HCT116 (cell line): ENCODE data around the gene LYRM4. TPM values are rescaled to one million over a fixed set of nuclear protein-coding genes. Genes with fewer than 3 reads are reported as not detected.

Experiments
- ATAC-seq: fragments of 200-7000 bp; cut with Tn5 transposase; 2 replicates; pipeline ENCODE4 v1.9.1; 2020; ENCODE audit warnings: mild to moderate bottlenecking, moderate library complexity
- BruUV-seq: library from RNA; stranded (reverse); fragments of 400-500 nt; replicated peaks from 2 replicates; lab custom pipeline; 2021; lab: Mats Ljungman, UMichigan
- CTCF ChIA-PET: fragments of 300-600 bp; sonication (Branson Sonifier 250); formaldehyde crosslinking; loops from one replicate; lab custom pipeline; 2021; ENCODE audit warnings: antibody characterized with exemption; lab: Charles Lee
- POLR2A ChIA-PET: fragments of 300-600, 350-600 bp; sonication (Branson Sonifier 250); formaldehyde crosslinking; loops from one replicate; lab custom pipeline; 2021; ENCODE audit warnings: antibody characterized with exemption; lab: Charles Lee
- RAD21 ChIA-PET, 2 experiments: fragments of 300-600 bp; sonication (Branson Sonifier 250); formaldehyde crosslinking; loops; one replicate each; lab custom pipeline; 2023; ENCODE audit warnings: low total read pairs in 2 of 2; ENCODE audit not compliant: uncharacterized antibody in 2 of 2, unreplicated experiment in 2 of 2, low non-redundant PET in 1 of 2; lab: Charles Lee
- DNase-seq: peaks from one replicate; pipeline ENCODE4 v3.0.0-alpha.2; 2010; ENCODE audit warnings: low read depth, low spot score
- H2AFZ ChIP-seq: fragments of 200-600 bp; shearing (Covaris generic), sonication (generic); 2 replicates; pipeline ENCODE4 v1.6.1; 2017; ENCODE audit warnings: low read depth, mixed run types, mixed read lengths, antibody characterized with exemption, low read length; ENCODE audit not compliant: poor library complexity, severe bottlenecking
- H3K27ac ChIP-seq: 2 replicates; pipeline ENCODE4 v1.5.1; 2012; ENCODE audit warnings: low read depth, low read length
- H3K27me3 ChIP-seq: fragments of 200-600 bp; sonication (generic); 2 replicates; pipeline ENCODE4 v1.6.1; 2016; ENCODE audit warnings: mixed run types, low read length, mixed read lengths; ENCODE audit not compliant: insufficient read depth
- H3K36me3 ChIP-seq, 2 experiments: fragments of 200-500 bp in 1 of 2; fragments of 200-600 bp in 1 of 2; sonication (Bioruptor generic) in 1 of 2; sonication (generic) in 1 of 2; 2 replicates each; pipeline versions ENCODE4 v1.5.1 to v1.6.1; 2014 to 2016; ENCODE audit warnings: low read length in 2 of 2, inconsistent platforms in 1 of 2, mixed read lengths in 1 of 2, mixed run types in 1 of 2; ENCODE audit not compliant: insufficient read depth in 2 of 2, control insufficient read depth in 1 of 2
- H3K4me1 ChIP-seq, 2 experiments: fragments of 200-600 bp in 1 of 2; sonication (generic) in 1 of 2; 2 replicates each; pipeline versions ENCODE4 v1.5.1 to v1.6.1; 2012 to 2017; ENCODE audit warnings: low read length in 2 of 2, inconsistent platforms in 1 of 2, mild to moderate bottlenecking in 1 of 2, mixed read lengths in 1 of 2, mixed run types in 1 of 2, moderate library complexity in 1 of 2; ENCODE audit not compliant: insufficient read depth in 2 of 2, control insufficient read depth in 1 of 2
- H3K4me2 ChIP-seq: fragments of 200-600 bp; sonication (generic); 2 replicates; pipeline ENCODE4 v1.6.1; 2017; ENCODE audit warnings: mixed run types, low read length, mixed read lengths
- H3K4me3 ChIP-seq, 2 experiments: fragments of 200-600 bp in 1 of 2; sonication (generic) in 1 of 2; replicated peaks in 1 of 2; 2 replicates each; pipeline ENCODE4 v1.5.1; 2011 to 2016; ENCODE audit warnings: low read length in 2 of 2, control low read depth in 1 of 2, low read depth in 1 of 2, mild to moderate bottlenecking in 1 of 2, mixed read lengths in 1 of 2, mixed run types in 1 of 2
- H3K79me2 ChIP-seq: fragments of 200-600 bp; sonication (generic); 2 replicates; pipeline ENCODE4 v1.6.1; 2017; ENCODE audit warnings: mild to moderate bottlenecking, mixed run types, low read length, moderate library complexity, mixed read lengths; ENCODE audit not compliant: insufficient read depth
- H3K9ac ChIP-seq: fragments of 200-600 bp; sonication (generic); 2 replicates; pipeline ENCODE4 v1.6.1; 2016; ENCODE audit warnings: low read length, mixed read lengths
- H3K9me2 ChIP-seq: fragments of 200-600 bp; sonication (generic), shearing (Covaris generic); 2 replicates; pipeline ENCODE4 v1.6.1; 2017; ENCODE audit warnings: mixed run types, mild to moderate bottlenecking, moderate library complexity; ENCODE audit not compliant: insufficient read depth
- H3K9me3 ChIP-seq, 2 experiments: fragments of 200-500 bp in 1 of 2; fragments of 200-600 bp in 1 of 2; sonication (Bioruptor generic) in 1 of 2; sonication (generic) in 1 of 2; 2 replicates each; pipeline ENCODE4 v1.6.1; 2014 to 2017; ENCODE audit warnings: low read length in 2 of 2, mixed read lengths in 2 of 2, inconsistent platforms in 1 of 2, low read depth in 1 of 2, mild to moderate bottlenecking in 1 of 2, mixed run types in 1 of 2, moderate library complexity in 1 of 2; ENCODE audit not compliant: control insufficient read depth in 1 of 2, insufficient read depth in 1 of 2
- H4K20me1 ChIP-seq: fragments of 200-600 bp; sonication (generic), shearing (Covaris generic); 2 replicates; pipeline ENCODE4 v1.6.1; 2017; ENCODE audit warnings: mixed run types, mild to moderate bottlenecking, moderate library complexity; ENCODE audit not compliant: insufficient read depth
- CEBPB ChIP-seq: IDR thresholded peaks from 2 replicates; pipeline ENCODE4 v1.6.1; 2012; ENCODE audit warnings: low read depth
- ELF1 ChIP-seq: IDR thresholded peaks from 2 replicates; pipeline ENCODE4 v1.6.1; 2012; ENCODE audit warnings: low read depth, borderline replicate concordance
- EZH2 ChIP-seq: fragments of 200-600 bp; sonication (generic); IDR thresholded peaks from 2 replicates; pipeline ENCODE4 v1.6.1; 2017; ENCODE audit warnings: antibody characterized with exemption, mixed run types
- EZH2phosphoT487 ChIP-seq: fragments of 200-600 bp; IDR thresholded peaks from 2 replicates; pipeline ENCODE4 v1.6.1; 2018; ENCODE audit warnings: antibody characterized with exemption, borderline replicate concordance
- FOSL1 ChIP-seq: IDR thresholded peaks from 2 replicates; pipeline ENCODE4 v1.6.1; 2012; ENCODE audit warnings: low read depth
- JUND ChIP-seq: IDR thresholded peaks from 2 replicates; pipeline ENCODE4 v1.6.1; 2012
- POLR2A ChIP-seq: IDR thresholded peaks from 2 replicates; pipeline ENCODE4 v1.7.0; 2011; ENCODE audit warnings: borderline replicate concordance; ENCODE audit not compliant: insufficient read depth, insufficient read length; ENCODE audit errors: extremely low read depth
- POLR2AphosphoS5 ChIP-seq: IDR thresholded peaks from 2 replicates; pipeline ENCODE4 v1.6.1; 2011; ENCODE audit warnings: mild to moderate bottlenecking, low read depth, low read length, moderate library complexity
- REST ChIP-seq: IDR thresholded peaks from 2 replicates; pipeline ENCODE4 v1.6.1; 2012; ENCODE audit warnings: low read depth
- SIN3A ChIP-seq: IDR thresholded peaks from 2 replicates; pipeline ENCODE4 v1.6.1; 2012; ENCODE audit warnings: low read depth
- SRF ChIP-seq: IDR thresholded peaks from 2 replicates; pipeline ENCODE4 v1.6.1; 2012; ENCODE audit warnings: low read depth
- YY1 ChIP-seq: IDR thresholded peaks from 2 replicates; pipeline ENCODE4 v1.6.1; 2011; ENCODE audit warnings: low read length, low read depth, moderate library complexity, mild to moderate bottlenecking; ENCODE audit not compliant: insufficient replicate concordance; ENCODE audit errors: extremely low read depth
- ZBTB33 ChIP-seq: IDR thresholded peaks from 2 replicates; pipeline ENCODE4 v1.6.1; 2011; ENCODE audit warnings: mild to moderate bottlenecking, low read length, moderate library complexity; ENCODE audit not compliant: insufficient replicate concordance; ENCODE audit errors: extremely low read depth
- ZFX ChIP-seq: fragments of 450-650 bp; IDR thresholded peaks from 2 replicates; pipeline ENCODE4 v1.6.1; 2017
- ZNF274 ChIP-seq: fragments of 200-500 bp; sonication (Bioruptor generic); IDR thresholded peaks from 2 replicates; pipeline ENCODE4 v1.6.1; 2014; ENCODE audit warnings: mild to moderate bottlenecking, low read depth, low read length, inconsistent platforms
- intact Hi-C: fragments of 100-400 bp; cut with micrococcal nuclease; formaldehyde crosslinking; loops from 2 replicates; pipeline ENCODE4 v1.10.0; 2022
- total RNA-seq: library from RNA; stranded (reverse); gene quantifications from one replicate; pipeline ENCODE4 v1.2.1, GENCODE V29; 2021; ENCODE audit not compliant: unreplicated experiment

LYRM4 gene
- total RNA-seq, 1 experiment from 2014 or later = 30.1 TPM

- TF ChIP-seq ZFX (peak; percentile 36; the same call in 1 of the 2 replicates), REST (no peak), YY1 (peak; percentile 69), ZNF274 (no peak)
- H3K4me2 ChIP-seq = peak overlapping the region; percentile 65
- CTCF ChIA-PET = no interaction called here
- H3K9me2 ChIP-seq = no peaks in the 10 kb centered on the region
- peak overlapping the region; percentile 21; the same call in 1 of the 2 replicates for H3K27ac ChIP-seq
- peak; percentile 69 for ATAC-seq
- H3K9ac ChIP-seq = peak overlapping the region; percentile 39
- no peaks in the 10 kb centered on the region for H3K9me3 ChIP-seq
- RAD21 ChIA-PET = no interaction called here
- no peak for DNase-seq
- no peak overlapping the region for H2AFZ ChIP-seq
- peaks cover 2 to 29% of the 10 kb centered on the region in 2 experiments; a peak in 2 of 4 replicates for H3K4me1 ChIP-seq
- intact Hi-C loops = no loop called here
- no peaks in the 10 kb centered on the region for H4K20me1 ChIP-seq
- BruUV-seq = no TSS peak
- H3K79me2 ChIP-seq = no peaks in the 10 kb centered on the region
- no peaks in the 10 kb centered on the region for H3K36me3 ChIP-seq
- H3K27me3 ChIP-seq = no peaks in the 10 kb centered on the region
- peak overlapping the region; percentile 7 to 32; a peak in 2 of 4 replicates for H3K4me3 ChIP-seq
- POLR2A ChIA-PET = no interaction called here
These were observed 176.4 kb downstream of the LYRM4 start for GRCh38 chr6:5084360-5084780.

- no peak for DNase-seq
- CTCF ChIA-PET = no interaction called here
- BruUV-seq = no TSS peak
- Histone ChIP-seq H3K4me2 (peak overlapping the region; percentile 65), H3K36me3 (no peaks in the 10 kb centered on the region), H3K79me2 (no peaks in the 10 kb centered on the region), H3K9me3 (no peaks in the 10 kb centered on the region), H3K4me3 (peak overlapping the region; percentile 7 to 32; a peak in 2 of 4 replicates), H2AFZ (no peak overlapping the region), H4K20me1 (no peaks in the 10 kb centered on the region), H3K9ac (peak overlapping the region; percentile 39), H3K4me1 (peaks cover 2 to 29% of the 10 kb centered on the region in 2 experiments; a peak in 2 of 4 replicates), H3K27me3 (no peaks in the 10 kb centered on the region), H3K27ac (no peak overlapping the region; the same call in 1 of the 2 replicates), H3K9me2 (no peaks in the 10 kb centered on the region)
- POLR2A ChIA-PET = no interaction called here
- intact Hi-C loops = no loop called here
- RAD21 ChIA-PET = no interaction called here
- peak; percentile 65; the same call in 1 of the 2 replicates for ATAC-seq
- TF ChIP-seq SIN3A (no peak), YY1 (no peak), JUND (no peak), CEBPB (no peak), POLR2A (no peak), FOSL1 (no peak), ELF1 (no peak), SRF (no peak), EZH2phosphoT487 (no peak), ZBTB33 (no peak), POLR2AphosphoS5 (no peak), EZH2 (no peak)
These were observed 176.9 kb downstream of the LYRM4 start for GRCh38 chr6:5083813-5084359.
